ENCODE measurements around the gene PCDHGB4.

GRCh38 chr5:141345327-141345726 lies 42.2 kb upstream of the PCDHGB4 start:
- TF ChIP-seq CTCF (IDR thresholded peaks at IDR 0.05) (no peak), POLR2A (IDR thresholded peaks at IDR 0.05) (no peak), POLR2AphosphoS5 (IDR thresholded peaks at IDR 0.05) (no peak), EP300 (IDR thresholded peaks at IDR 0.05) (no peak)

All from suprapubic skin (tissue), 4 donors.